NCI-H2107 (cell line): ENCODE measurements around the gene PSMC3IP.

Source experiments
- DNase-seq: peaks from one replicate; lab custom pipeline; 2025; lab: John Stamatoyannopoulos, UW

Gene PSMC3IP

DNA sequence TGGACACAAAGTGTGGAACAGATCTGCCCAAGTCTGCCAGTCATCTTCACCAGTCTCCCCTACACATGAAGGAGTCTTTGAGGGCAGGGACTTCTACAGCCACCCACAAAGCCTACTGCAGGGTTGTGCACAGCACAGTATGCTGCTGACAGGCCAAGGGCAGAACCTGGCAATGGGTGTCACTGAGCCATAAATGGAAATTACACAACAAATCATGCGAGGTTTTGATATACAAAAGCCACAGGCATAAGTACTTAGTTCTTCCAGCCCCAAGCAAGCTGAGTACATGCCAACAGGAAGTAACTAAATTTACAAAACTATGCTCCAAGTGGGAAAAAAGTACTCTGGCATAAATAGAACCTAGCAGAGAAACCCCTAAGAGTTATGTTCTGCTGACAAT is 7.8 kb upstream of the PSMC3IP start:
- no peak for DNase-seq

DNA sequence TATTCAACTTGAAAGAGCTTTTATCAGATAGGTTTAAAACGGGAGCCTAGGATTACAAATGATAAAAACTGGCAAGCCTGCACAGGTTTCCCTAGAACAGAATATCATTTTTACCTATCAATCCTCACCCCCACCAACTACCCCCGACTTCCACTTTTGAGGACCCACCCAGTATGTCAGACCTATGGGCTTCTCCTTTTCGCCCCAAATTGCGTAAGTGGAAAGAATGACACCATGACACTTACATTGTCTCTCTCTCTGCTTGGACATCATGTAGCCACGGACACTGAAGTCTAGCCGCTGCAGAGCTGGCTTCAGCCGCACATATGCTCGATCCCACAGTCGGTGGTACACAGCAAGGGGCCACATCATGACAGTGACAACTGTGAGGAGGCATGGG is 7.4 kb upstream of the PSMC3IP start:
- no peak for DNase-seq

- no peak for DNase-seq
These were observed 4.3 kb upstream of the PSMC3IP start for GRCh38 chr17:42581744-42582270.

- DNase-seq, result no peak
These were observed 2.4 kb upstream of the PSMC3IP start for GRCh38 chr17:42579794-42580551.

GRCh38 chr17:42578282-42578869 is 847 bp upstream of the PSMC3IP start:
- peak; percentile 72 for DNase-seq

GRCh38 chr17:42577140-42577531 is 393 bp downstream of the PSMC3IP start:
- DNase-seq, result no peak

GRCh38 chr17:42574463-42574862 is 3.1 kb downstream of the PSMC3IP start:
- no peak for DNase-seq

DNA sequence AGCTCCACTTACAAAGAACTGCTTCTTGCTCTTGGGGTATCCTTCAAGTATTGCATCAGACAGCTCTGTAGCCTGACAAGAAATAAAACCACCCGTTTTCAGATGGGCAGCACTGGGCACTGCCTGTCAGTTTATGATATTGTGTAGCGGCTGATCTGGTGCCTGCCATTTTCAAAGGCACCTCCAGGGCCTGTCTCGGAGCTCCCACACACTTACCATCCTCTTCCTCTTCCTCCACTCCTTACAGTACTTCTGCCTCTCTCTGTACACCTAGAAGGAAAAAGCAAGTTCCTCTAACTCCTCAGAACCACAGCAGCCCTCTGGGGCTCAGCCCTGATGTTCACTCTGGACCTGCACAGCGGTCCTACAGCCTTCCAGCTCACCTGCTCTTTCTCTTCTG is 4.4 kb downstream of the PSMC3IP start:
- no peak for DNase-seq

DNA sequence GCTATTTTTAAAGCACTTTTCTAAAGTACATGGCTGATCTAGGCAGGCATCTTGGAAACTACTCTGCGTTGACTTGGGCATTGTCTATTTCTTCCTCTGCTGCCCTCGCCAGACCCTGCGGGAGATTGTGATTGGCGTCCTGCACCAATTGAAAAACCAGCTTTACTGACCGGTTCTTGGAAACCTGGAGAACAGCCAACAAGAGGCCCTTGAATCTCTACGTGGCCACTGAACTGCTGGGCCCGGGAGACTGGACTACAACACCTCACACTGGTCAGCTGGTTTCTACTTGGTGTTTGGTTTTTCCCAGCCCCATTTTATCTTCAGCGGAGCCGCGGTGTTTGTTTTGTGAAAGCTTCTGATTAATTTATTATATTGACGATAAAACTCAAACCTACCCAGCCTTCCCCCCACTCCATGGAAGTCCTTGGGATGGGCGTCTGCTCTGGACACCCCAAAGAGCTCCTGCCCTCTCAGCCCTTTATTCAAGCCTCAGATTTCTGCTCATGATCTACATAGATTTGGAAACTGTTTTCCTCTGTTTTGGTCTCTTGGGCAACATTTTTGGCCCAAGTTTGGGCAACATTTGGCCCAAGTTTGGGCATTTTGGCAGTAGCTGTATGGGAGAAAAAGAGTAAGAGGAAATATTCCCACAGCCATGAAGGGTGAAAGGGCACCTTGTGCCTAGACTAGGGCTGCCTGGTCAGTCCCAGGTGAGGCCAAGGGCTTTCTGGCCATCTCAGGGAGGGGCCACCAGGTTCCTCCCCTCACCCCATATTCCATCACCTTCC is 5.9 kb downstream of the PSMC3IP start:
- DNase-seq, result no peak

DNA sequence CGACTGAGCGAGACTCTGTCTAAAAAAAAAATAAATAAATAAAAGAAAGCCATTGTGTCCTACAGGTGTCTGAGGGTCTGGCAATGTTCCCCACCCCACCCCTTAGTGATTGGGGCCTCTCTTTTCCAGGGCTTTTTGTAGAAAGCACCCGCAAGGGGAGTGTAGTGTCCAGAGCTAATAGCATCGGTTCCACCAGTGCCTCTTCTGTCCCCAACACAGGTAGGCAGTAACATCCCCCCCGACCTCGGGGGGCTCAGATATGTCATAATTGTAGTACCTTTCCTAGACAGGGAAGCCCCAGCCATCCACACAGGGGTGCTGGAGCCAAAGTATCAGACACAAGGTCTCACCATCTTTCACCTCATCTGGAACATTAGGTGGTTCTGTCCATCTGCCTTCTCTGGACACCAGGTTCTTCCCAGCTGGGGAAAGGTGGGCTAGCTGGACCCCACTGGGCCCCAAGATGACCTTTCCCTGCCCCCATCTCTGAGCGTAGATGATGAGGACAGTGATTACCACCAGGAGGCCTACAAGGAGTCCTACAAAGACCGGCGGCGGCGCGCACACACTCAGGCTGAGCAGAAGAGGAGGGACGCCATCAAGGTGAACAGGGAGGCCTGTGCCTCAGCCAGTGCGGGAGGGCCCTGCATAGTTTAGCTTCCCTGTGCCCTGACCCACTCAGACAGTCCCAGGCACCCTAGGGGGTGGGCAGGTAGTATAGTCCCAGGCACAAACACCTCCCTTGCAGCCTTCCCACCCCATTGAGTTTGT is 9.0 kb downstream of the PSMC3IP start:
- DNase-seq, result no peak

DNA sequence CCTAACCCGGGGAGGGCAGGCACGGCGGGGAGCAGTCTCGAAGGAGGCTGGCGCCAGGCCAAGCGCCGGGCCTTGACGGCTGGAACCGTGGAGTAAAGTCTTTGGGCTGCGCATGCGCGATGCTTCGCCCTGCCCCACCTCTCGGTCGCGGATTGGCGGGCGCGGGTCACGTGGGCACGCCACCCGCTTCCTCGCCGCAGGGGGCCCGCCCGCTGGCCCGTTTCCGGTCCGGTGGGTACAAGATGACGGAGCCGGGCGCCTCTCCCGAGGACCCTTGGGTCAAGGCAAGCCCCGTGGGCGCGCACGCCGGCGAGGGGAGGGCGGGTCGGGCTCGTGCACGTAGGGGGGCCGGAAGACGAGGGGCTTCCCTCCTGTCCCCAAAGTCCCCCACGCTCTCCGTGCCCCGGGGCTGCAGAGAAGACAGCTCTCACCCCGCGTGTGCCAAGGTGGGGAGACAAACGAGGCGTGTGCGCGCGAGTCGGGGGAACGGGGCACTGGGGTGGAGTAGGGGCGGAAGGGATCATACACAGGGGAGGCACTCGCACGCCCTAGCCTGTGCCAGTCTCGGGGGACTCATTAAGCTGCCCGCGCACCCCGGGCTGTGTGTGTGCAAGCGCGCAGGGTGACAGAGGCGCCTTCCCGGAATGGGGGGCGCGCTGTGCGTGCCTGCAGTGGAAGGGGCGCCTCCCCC is 10.5 kb downstream of the PSMC3IP start, which contains the start of gene MLX:
TSS of gene MLX (plus strand) at position 218 of the 691 bp plus-strand sequence. CDS start at position 243, 25 bp downstream.
- DNase-seq, result peak; percentile 92

DNA sequence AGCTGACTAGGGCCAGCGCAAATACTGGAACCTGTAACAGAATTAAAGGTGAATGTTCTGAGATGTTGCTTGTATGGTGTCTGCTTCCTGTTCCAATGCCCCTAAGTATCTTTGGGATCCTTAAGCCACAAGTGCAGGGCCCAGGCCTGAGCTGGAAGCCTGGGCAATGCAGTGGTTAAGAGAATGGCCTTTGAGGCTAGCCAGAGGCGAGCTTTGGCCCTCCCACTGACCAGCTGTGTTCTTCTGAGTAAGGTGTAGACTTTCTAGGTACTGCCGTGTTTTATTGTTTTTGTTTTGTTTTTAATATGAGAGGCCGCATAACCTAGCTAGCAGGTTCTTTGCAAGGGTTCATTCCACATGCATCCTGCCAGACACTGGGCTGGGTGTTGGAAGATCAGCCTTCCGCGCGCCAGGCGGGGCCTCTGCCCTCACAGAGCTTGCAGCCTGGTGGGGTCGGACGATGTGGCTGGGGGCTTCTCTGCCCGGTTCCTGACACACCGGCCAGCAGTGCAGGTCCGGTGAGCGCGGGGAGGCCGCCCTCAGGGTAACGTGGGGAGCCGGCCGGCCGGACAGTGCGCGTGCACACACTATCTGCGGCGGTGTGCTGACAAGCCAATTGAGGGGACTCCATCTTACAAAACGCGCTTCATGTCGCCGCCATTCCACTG is 11.2 kb downstream of the PSMC3IP start:
- DNase-seq, result no peak

- no peak for DNase-seq
These were observed 11.9 kb downstream of the PSMC3IP start for GRCh38 chr17:42565523-42566214.

GRCh38 chr17:42564815-42565522 is 12.6 kb downstream of the PSMC3IP start:
- no peak for DNase-seq

DNA sequence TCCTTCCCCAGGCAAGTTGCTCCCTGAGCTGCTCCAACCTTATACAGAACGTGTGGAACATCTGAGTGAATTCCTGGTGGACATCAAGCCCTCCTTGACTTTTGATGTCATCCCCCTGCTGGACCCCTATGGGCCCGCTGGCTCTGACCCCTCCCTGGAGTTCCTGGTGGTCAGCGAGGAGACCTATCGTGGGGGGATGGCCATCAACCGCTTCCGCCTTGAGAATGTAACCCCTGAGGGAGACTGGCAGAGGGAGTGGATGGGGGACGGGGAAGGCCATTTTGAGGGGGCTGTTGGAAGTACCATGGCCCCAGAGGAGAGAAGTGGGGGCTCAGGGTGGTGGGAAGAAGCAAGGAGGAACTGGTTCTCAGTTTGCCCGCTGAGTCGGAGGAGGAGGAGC is 13.6 kb downstream of the PSMC3IP start:
- no peak for DNase-seq

DNA sequence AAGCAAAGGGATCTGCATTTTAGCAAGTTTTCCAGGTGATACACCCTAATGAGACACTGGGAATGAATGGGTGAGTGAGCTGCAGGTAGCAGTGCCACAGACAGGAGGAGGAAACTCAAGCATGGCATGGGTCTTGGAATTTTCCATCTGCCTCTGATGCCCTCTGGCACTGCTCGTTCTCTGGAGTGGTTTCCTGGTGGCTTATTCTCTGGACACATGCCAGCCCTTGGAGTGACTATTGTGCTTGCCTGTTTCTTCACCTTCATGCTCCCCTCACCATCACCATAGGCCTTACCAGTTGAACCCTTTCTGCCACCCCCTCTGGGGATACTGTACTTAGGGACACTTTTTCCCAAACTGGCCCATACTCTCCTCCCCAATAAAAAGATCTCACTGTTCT is 14.0 kb downstream of the PSMC3IP start:
- DNase-seq, result no peak

DNA sequence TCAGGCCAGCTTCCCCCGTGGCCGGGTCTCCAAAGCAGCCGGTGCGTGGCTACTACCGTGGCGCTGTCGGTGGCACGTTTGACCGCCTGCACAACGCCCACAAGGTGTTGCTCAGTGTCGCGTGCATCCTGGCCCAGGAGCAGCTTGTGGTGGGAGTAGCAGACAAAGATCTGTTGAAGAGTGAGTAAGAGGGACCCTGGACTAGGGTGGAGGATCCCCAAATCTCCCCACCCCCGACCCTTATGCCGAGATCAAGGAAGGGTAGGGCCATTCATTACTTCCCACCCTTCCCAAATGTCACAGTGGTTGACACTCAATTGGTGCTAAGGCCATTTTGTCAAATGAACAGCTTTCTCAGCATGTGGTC is 14.4 kb downstream of the PSMC3IP start:
- DNase-seq, result no peak

GRCh38 chr17:42562388-42563142 is 15.0 kb downstream of the PSMC3IP start:
- DNase-seq, result no peak

- DNase-seq, result peak; percentile 92
These were observed 15.6 kb downstream of the PSMC3IP start, which contains the start of gene COASY for GRCh38 chr17:42561897-42562387. Gene COASY, plus strand, starts transcription at chr17:42562148. Its CDS starts 475 bp downstream, at chr17:42562623.
